ENCODE results near the gene TRIM26. TPM values are rescaled to one million over a fixed set of nuclear protein-coding genes. Genes with fewer than 3 reads are reported as not detected.

The TRIM26 gene
- total and polyA plus RNA-seq, 2 of the 8 experiments (the other 6 are each of a cell fraction or from before 2014, with no cell fraction given): 21.5 to 32.3 TPM

GRCh38 chr6:30147096-30147495 lies 66.1 kb downstream of the TRIM26 start:
- Histone ChIP-seq H2AK5ac (ENCODE audit: low read depth, low read length) (no peak overlapping the region), H2AFZ (ENCODE audit: low read length) (0 out of 2 replicates have a peak overlapping the region, but pooled peaks have one; percentile 28), H4K91ac (replicated peaks; ENCODE audit: insufficient read length, low read length) (no peak overlapping the region), H3K79me1 (ENCODE audit: low read depth, low read length) (no peaks in the 10 kb centered on the region), H3K4me2 (ENCODE audit: insufficient read depth in 1 of 2, low read depth in 2 of 2, low read length in 2 of 2) (no peak overlapping the region), H3K23me2 (ENCODE audit: low read depth, low read length) (peaks cover 2% of the 10 kb centered on the region; the same call in 1 of the 2 replicates), H2BK20ac (ENCODE audit: low read length) (no peak overlapping the region), H3K14ac (ENCODE audit: insufficient read length) (no peak overlapping the region), H3K27me3 (replicated peaks in 1 of 4; ENCODE audit: control insufficient read depth in 3 of 4, extremely low read depth in 1 of 4, insufficient read depth in 3 of 4, low read length in 3 of 4) (no peaks in the 10 kb centered on the region; a peak in 1 of 7 replicates), H3K56ac (replicated peaks; ENCODE audit: insufficient read length, low read depth, low read length) (no peak overlapping the region), H3K27ac (ENCODE audit: low read depth, low read length) (no peak overlapping the region), H3K4ac (replicated peaks; ENCODE audit: insufficient read length, low read depth, low read length) (no peak overlapping the region), H3K4me3 (ENCODE audit: extremely low read depth in 1 of 4, insufficient read depth in 2 of 4, low read depth in 3 of 4, low read length in 4 of 4) (no peak overlapping the region), H4K5ac (ENCODE audit: insufficient read length, low read depth, low read length) (no peak overlapping the region), H3K23ac (ENCODE audit: insufficient read length) (no peak overlapping the region), H4K20me1 (replicated peaks in 1 of 2; ENCODE audit: control insufficient read depth in 1 of 2, insufficient read depth in 2 of 2, low read length in 2 of 2) (no peaks in the 10 kb centered on the region), H3K18ac (ENCODE audit: extremely low read depth, low read length) (no peak overlapping the region), H2BK5ac (ENCODE audit: low read depth, low read length) (no peak overlapping the region), H2BK120ac (replicated peaks; ENCODE audit: low read depth, low read length) (no peak overlapping the region), H3K36me3 (ENCODE audit: control insufficient read depth in 2 of 4, insufficient read depth in 4 of 4, low read length in 3 of 4) (no peaks in the 10 kb centered on the region), H2BK15ac (ENCODE audit: low read length) (no peak overlapping the region), H3K79me2 (ENCODE audit: control insufficient read depth in 1 of 2, insufficient read depth in 2 of 2, low read length in 2 of 2) (no peaks in the 10 kb centered on the region), H3K4me1 (replicated peaks in 1 of 4; ENCODE audit: control insufficient read depth in 3 of 4, insufficient read depth in 4 of 4, low read length in 3 of 4) (peaks cover 0 to 4% (median 0%) of the 10 kb centered on the region in 4 experiments; a peak in 2 of 7 replicates), H3K9me3 (ENCODE audit: insufficient read depth in 2 of 2, low read depth in 1 of 2, low read length in 1 of 2) (no peaks in the 10 kb centered on the region), H4K8ac (ENCODE audit: extremely low read depth, insufficient read depth, low read length) (0 out of 2 replicates have a peak overlapping the region, but pooled peaks have one; percentile 41), H3K9ac (replicated peaks in 1 of 4; ENCODE audit: extremely low read depth in 1 of 4, low read depth in 3 of 4, low read length in 3 of 4) (no peak overlapping the region), H2BK12ac (ENCODE audit: low read depth, low read length) (no peak overlapping the region)
- no peak for DNase-seq (ENCODE audit: low read depth in 1 of 2, low spot score in 2 of 2)
- POLR2A ChIA-PET (ENCODE audit: partially characterized antibody): no interaction called here
- CTCF ChIA-PET (ENCODE audit: partially characterized antibody): interaction anchor here (0.7 to 5.4 kb wide), 5 partner anchors 8 to 42 kb away, joined by 3 to 27 read pairs (median 4); no protein-coding TSS in a partner anchor
- 89% methylated on average over 3 of the region's 3 CpGs; no CpG with 5 or more reads in 1 of the 2 experiments for WGBS, 2 experiments (ENCODE audit: extremely low coverage in 1 of 2, insufficient coverage in 1 of 2, insufficient read length in 1 of 2, insufficient replicate concordance in 2 of 2, low coverage in 1 of 2, low lambda C conversion rate in 2 of 2, missing lambda C conversion rate in 1 of 2)
- TF ChIP-seq MAX (IDR thresholded peaks at IDR 0.05) (no peak), KDM5A (IDR thresholded peaks at IDR 0.05; ENCODE audit: low read length) (no peak), GABPA (IDR thresholded peaks at IDR 0.05; ENCODE audit: borderline replicate concordance, insufficient read depth, low read length) (no peak), USF2 (IDR thresholded peaks at IDR 0.05; ENCODE audit: low read length) (no peak), SP4 (IDR thresholded peaks at IDR 0.05; ENCODE audit: low read length) (no peak), FOSL1 (IDR thresholded peaks at IDR 0.05; ENCODE audit: insufficient read depth, low read depth, low read length) (no peak), RAD21 (IDR thresholded peaks at IDR 0.05 in 1 of 2, conservative IDR thresholded peaks at IDR 0.05 in 1 of 2; ENCODE audit: low read depth in 2 of 2, low read length in 2 of 2) (no peak), SIRT6 (IDR thresholded peaks at IDR 0.05; ENCODE audit: low read length) (no peak), POU5F1 (IDR thresholded peaks at IDR 0.05; ENCODE audit: low read depth, low read length) (no peak), SIX5 (IDR thresholded peaks at IDR 0.05; ENCODE audit: low read depth, low read length) (no peak), SRF (IDR thresholded peaks at IDR 0.05; ENCODE audit: low read depth, low read length) (no peak), CTBP2 (IDR thresholded peaks at IDR 0.05; ENCODE audit: borderline replicate concordance, insufficient read depth, insufficient read length, low read length) (no peak)
- no peak for FAIRE-seq
